HG03442 (cell line): ENCODE results near the gene PAX4.

Experiments
- ATAC-seq: cut with Tn5 transposase; IDR thresholded peaks from one replicate; pipeline ENCODE4 v1.9.1; 2021; ENCODE audit warnings: mild to moderate bottlenecking, moderate library complexity; ENCODE audit not compliant: unreplicated experiment

The PAX4 gene

GRCh38 chr7:127632276-127632910, 14.5 kb upstream of the PAX4 start:
- no peak for ATAC-seq

DNA sequence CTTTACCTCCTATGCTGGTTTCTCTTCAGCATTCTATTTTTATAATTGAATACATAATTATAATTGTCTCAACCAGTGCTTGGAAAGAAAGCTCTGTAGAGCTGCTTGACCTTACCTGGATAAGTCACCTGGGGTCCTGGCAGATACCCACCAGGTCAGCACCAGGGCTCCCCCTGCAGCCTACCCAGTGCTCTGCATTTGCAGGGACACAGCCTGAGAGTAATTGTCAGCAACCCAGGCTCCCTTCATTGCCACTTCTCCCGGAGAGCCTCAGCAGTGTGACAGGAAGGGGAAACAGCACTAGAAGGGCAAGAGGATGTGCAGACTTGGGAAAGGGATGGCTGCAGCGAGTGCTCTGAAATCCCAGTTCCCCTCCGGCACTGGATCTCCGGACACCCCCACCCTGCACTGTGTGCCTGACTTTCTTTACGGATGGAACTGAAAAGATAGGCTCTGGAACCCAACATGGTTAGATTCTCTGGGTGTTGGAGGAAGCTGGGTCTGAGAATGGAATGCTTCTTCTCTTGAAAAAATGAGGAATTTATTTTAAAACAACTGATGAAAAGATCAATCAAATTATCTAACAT, 11.4 kb upstream of the PAX4 start:
- peak; percentile 73 for ATAC-seq

DNA sequence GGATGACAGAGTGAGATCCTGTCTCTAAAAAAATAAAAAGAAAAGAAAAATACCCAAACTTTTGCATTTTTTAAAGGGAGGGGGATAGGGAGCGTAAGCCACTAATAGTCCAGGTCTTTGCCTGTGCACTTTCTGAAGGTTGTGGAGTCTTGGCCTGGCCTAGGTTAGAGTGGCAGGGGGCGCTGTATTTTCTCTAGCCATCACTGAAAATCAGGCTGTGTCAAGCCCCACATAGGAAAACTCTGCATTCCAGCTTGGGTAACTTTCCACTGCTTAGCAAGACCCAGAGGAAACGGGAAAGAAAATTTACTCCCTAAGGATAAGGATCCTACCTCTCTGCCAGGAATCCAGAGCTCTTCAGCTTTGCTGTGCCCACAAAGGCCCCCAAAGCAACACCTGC, 10.5 kb upstream of the PAX4 start:
- ATAC-seq = no peak

DNA sequence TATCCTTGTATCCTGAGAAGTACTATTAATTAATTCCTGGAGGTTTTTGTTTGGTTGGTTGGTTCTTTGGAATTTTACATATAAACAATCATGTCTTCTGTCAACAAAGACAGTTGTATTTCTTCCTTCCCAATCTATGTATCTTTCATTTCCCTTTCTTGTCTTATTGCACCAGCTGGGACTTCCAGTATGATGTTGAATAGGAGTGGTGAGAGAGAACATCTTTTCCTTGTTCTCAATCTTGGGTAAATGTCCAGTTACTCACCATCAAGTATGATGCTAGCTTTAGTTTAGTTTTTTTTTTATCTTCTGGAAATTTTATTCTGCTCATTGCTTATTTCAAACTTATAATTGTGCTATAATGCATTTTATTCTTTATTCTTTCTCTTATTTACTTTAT, 7.4 kb upstream of the PAX4 start:
- ATAC-seq = no peak

DNA sequence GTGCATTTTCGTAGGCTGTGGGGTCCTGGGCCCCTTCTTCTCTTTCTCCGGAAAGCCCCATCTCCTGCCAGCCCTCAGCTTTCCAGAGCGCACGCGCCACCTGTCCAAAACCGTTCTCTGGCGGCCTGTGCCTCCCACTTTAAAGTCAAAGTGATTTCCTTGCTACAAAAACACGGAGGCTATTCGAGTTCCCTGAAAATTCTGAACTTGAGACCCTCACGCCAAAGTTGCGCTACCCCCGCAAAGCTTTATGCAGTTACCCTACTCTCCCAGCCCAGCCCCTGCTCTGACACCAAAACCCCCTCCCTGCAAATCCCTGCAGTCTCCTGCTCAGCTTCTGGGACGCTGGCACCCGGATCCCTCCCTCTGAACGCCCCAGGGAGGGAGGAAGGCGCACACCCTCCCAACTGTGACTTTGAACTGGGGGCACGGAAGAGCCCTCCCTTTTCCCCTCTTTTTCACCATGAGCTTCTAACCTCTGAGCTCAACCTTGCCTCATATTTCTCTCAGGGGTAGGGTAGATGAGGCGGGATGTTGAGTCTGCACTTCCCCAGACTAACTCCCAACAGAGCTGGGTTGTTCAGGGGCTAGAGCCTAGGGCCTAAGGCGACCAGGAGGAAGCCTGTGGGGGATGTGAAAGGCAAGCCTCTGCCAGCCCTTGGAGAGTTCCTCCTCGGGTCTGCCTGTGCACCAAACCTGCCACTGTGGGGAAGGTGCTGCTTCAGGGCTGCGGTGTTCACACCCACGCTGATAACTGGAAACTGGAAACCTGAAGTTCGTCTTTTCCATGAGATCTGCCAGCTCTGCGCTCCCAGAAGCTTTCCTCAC, 2.7 kb upstream of the PAX4 start:
- no peak for ATAC-seq

DNA sequence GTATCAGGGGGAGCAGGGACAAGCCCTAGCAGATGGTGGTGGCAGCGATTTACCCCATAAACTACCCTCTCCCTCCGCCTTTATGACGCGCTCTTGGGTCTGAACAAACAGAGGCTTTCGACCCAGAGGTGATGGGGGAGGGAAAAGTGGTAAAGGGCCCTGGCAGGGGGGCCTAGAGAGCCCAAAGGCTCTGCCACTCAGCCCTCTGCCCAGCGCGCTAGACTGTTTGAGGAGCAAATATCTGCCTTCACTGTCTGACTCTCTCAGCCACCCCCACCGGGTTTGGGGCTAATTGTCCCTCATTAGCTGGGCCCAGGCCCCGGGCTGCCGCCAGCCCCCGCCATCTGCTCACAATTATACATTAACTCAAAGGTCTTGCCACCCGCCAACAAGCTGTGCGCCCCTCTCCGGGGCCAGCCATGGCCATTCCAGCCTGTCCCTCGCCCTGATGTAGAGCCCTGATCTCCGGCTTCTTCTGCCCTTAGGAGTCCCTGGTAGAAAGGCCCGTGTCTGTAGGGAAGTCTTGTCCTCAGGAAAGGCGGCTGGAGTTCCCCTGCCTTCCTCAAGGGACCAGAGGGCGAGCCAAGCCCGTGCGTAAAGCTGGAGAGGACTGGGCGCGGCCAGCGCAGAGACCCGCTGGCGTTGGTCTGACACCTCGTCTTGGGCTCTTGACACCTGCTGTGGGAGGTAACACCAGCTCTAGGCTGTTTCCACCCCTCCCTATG, 1.9 kb upstream of the PAX4 start:
- ATAC-seq = no peak

- no peak for ATAC-seq
Observed at GRCh38 chr7:127618775-127619174, 833 bp upstream of the PAX4 start.

DNA sequence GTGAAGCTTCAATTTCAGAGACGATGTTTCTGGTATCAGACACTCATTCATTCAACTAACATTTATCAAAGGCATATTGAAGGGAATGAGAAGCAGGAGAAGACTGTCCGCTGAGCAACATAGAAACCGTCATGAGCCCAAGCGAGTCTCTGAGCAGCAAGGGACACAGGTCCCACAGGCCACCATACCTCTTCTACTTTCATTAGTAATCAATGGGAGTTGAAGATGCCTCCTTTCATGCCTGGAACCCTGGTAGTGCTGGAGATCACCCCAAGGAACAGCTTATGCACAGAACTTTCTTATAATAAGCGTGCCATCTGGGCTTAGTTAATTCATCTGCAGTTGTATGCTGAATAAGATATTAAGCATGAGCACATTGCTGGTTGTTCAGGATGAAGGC, 1.2 kb downstream of the PAX4 start:
- no peak for ATAC-seq

DNA sequence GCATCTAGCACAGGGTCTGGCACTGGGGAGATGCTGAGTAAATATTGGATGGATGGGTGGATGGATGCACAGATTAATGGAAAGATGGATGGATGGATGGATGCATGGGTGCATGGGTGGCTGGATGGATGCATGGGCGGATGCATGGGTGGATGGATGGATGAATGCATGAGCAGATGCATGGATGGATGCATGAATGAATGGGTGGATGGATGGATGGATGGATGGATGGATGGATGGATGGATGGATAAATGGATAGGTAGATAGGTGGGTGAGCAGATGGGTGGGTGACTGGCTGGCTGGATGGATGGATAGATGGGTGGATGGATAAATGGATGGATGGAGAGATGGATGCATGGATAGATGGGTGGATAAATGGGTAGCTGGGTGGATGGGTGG, 5.7 kb downstream of the PAX4 start:
- no peak for ATAC-seq

GRCh38 chr7:127609297-127609696, 8.6 kb downstream of the PAX4 start:
- ATAC-seq = no peak

GRCh38 chr7:127608446-127608845, 9.5 kb downstream of the PAX4 start:
- ATAC-seq = no peak

- ATAC-seq = no peak
Observed at GRCh38 chr7:127600885-127601284, 17.1 kb downstream of the PAX4 start.

DNA sequence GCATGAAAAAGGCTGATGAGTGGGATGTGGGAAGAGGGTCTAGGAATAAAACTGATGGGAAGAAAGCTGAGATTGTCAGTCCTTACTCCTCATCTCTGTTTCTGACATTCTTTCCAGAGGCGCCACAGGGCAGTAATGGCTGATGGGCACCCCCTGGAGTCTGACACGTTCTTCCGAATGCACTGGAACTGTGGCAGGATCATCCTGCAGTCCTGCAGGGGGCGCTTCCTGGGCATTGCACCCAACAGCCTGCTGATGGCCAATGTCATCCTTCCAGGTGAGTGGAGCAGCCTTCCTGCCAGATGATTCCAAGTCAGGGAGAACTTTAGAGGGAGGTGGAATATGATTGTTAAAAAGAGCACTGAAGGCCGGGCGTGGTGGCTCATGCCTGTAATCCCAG, 19.6 kb downstream of the PAX4 start:
- no peak for ATAC-seq

- no peak for ATAC-seq
Observed at GRCh38 chr7:127595737-127596136, 22.2 kb downstream of the PAX4 start.

DNA sequence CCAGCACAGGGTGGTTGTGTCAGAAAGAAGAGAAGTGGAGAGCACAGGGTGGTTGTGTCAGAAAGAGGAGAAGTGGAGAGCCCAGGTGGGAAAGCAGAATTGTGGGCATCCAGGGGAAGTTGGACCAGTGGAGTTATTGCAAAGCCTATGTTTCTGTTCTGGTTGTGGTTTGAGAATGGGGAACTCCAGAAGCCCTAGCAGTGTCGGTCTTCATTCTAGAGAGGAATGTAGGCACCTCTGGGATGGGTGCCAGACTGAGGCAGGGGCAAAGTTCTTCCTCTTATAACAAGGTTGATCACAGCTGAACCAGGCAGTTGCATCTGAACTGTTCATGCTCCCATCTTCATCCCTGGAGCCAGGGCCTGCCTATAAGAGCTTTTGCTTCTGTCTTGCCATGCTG, 23.5 kb downstream of the PAX4 start:
- peak; percentile 37 for ATAC-seq

- ATAC-seq = no peak
Observed at GRCh38 chr7:127592550-127592949, 25.4 kb downstream of the PAX4 start.

GRCh38 chr7:127591591-127591990, 26.4 kb downstream of the PAX4 start:
- no peak for ATAC-seq

DNA sequence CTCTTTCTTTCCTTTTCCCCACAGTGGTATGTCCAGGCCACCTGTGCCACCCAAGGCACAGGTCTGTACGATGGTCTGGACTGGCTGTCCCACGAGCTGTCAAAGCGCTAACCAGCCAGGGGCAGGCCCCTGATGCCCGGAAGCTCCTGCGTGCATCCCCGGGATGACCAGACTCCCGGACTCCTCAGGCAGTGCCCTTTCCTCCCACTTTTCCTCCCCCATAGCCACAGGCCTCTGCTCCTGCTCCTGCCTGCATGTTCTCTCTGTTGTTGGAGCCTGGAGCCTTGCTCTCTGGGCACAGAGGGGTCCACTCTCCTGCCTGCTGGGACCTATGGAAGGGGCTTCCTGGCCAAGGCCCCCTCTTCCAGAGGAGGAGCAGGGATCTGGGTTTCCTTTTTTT, 26.8 kb downstream of the PAX4 start:
- no peak for ATAC-seq

- no peak for ATAC-seq
Observed at GRCh38 chr7:127589896-127590295, 28.0 kb downstream of the PAX4 start.

GRCh38 chr7:127588697-127589482, 29.1 kb downstream of the PAX4 start:
- peak; percentile 7 for ATAC-seq
